Astrocyte (in vitro differentiated cells and primary cell): ENCODE results near the gene MAT2A. TPM values are rescaled to one million over a fixed set of nuclear protein-coding genes. Genes with fewer than 3 reads are reported as not detected.

Experiments
- DNase-seq: peaks from one replicate; pipeline ENCODE4 v3.0.0-alpha.2; 2010; ENCODE audit warnings: low read depth
- FAIRE-seq: peaks from 2 replicates; lab custom pipeline; 2011; peaks lifted over from hg19 to GRCh38; lab: Jason Lieb, UNC
- H2AFZ ChIP-seq: 2 replicates; pipeline ENCODE4 v1.6.0; 2012; ENCODE audit warnings: low read depth, low read length, inconsistent platforms
- H3K27ac ChIP-seq: 2 replicates; pipeline ENCODE4 v1.5.1; 2011; ENCODE audit warnings: low read depth, low read length, inconsistent platforms
- H3K27me3 ChIP-seq: 2 replicates; pipeline ENCODE4 v1.6.0; 2011; ENCODE audit warnings: low read length, inconsistent platforms; ENCODE audit not compliant: insufficient read depth
- H3K36me3 ChIP-seq: 2 replicates; pipeline ENCODE4 v1.5.1; 2011; ENCODE audit warnings: low read length, inconsistent platforms; ENCODE audit not compliant: insufficient read depth
- H3K4me1 ChIP-seq: 2 replicates; pipeline ENCODE4 v1.5.1; 2011; ENCODE audit warnings: low read length, inconsistent platforms; ENCODE audit not compliant: insufficient read depth
- H3K4me2 ChIP-seq: 2 replicates; pipeline ENCODE4 v1.6.0; 2012; ENCODE audit warnings: low read length, inconsistent platforms
- H3K4me3 ChIP-seq: 2 replicates; pipeline ENCODE4 v1.5.1; 2011; ENCODE audit warnings: low read depth, mild to moderate bottlenecking, low read length, inconsistent platforms; ENCODE audit not compliant: insufficient read depth
- H3K79me2 ChIP-seq: 2 replicates; pipeline ENCODE4 v1.6.0; 2012; ENCODE audit warnings: mild to moderate bottlenecking, low read length, inconsistent platforms; ENCODE audit not compliant: insufficient read depth
- H3K9ac ChIP-seq: 2 replicates; pipeline ENCODE4 v1.6.0; 2012; ENCODE audit warnings: mild to moderate bottlenecking, low read length, inconsistent platforms
- H3K9me3 ChIP-seq: 2 replicates; pipeline ENCODE4 v1.5.1; 2012; ENCODE audit warnings: low read depth, mild to moderate bottlenecking, low read length, inconsistent platforms; ENCODE audit not compliant: insufficient read depth
- H4K20me1 ChIP-seq: 2 replicates; pipeline ENCODE4 v1.6.0; 2012; ENCODE audit warnings: low read length, inconsistent platforms; ENCODE audit not compliant: insufficient read depth
- H3K27ac Mint-ChIP-seq: one replicate; pipeline ENCODE4 v1.8.0; 2021; ENCODE audit warnings: mild to moderate bottlenecking, mixed read lengths; ENCODE audit not compliant: unreplicated experiment
- H3K27me3 Mint-ChIP-seq: one replicate; pipeline ENCODE4 v1.8.0; 2021; ENCODE audit warnings: low read depth, mixed read lengths; ENCODE audit not compliant: unreplicated experiment
- H3K36me3 Mint-ChIP-seq: one replicate; pipeline ENCODE4 v1.8.0; 2021; ENCODE audit warnings: low read depth, mixed read lengths; ENCODE audit not compliant: unreplicated experiment
- H3K4me1 Mint-ChIP-seq: one replicate; pipeline ENCODE4 v1.8.0; 2021; ENCODE audit warnings: low read depth, mixed read lengths; ENCODE audit not compliant: unreplicated experiment
- H3K4me3 Mint-ChIP-seq: one replicate; pipeline ENCODE4 v1.8.0; 2021; ENCODE audit warnings: mild to moderate bottlenecking, moderate library complexity, mixed read lengths; ENCODE audit not compliant: unreplicated experiment
- H3K9me3 Mint-ChIP-seq: one replicate; pipeline ENCODE4 v1.8.0; 2021; ENCODE audit warnings: mild to moderate bottlenecking, mixed read lengths; ENCODE audit not compliant: unreplicated experiment
- CTCF ChIP-seq: IDR thresholded peaks from 2 replicates; pipeline ENCODE4 v1.5.1; 2011; ENCODE audit warnings: low read depth, mild to moderate bottlenecking, inconsistent platforms, low read length, moderate library complexity; ENCODE audit not compliant: insufficient read depth
- EZH2 ChIP-seq: IDR thresholded peaks from 2 replicates; pipeline ENCODE4 v1.6.1; 2012; ENCODE audit warnings: mild to moderate bottlenecking, low read length, inconsistent platforms; ENCODE audit not compliant: insufficient read depth
- total RNA-seq: library from RNA; stranded (reverse); gene quantifications from 2 replicates; pipeline ENCODE4 v1.2.1, GENCODE V29; 2021

Gene MAT2A
- total RNA-seq, 1 donor from 2014 or later = 180 TPM

- no peak for FAIRE-seq
- Mint-ChIP-seq H3K9me3 (no peaks in the 10 kb centered on the region), H3K36me3 (no peaks in the 10 kb centered on the region), H3K27ac (no peak overlapping the region), H3K27me3 (peaks cover 14% of the 10 kb centered on the region), H3K4me1 (no peaks in the 10 kb centered on the region), H3K4me3 (no peak overlapping the region)
- no peak overlapping the region for H2AFZ ChIP-seq
- DNase-seq = no peak
- TF ChIP-seq EZH2 = no peak
- no peak for TF ChIP-seq CTCF
- H3K9me3 ChIP-seq = no peaks in the 10 kb centered on the region
- peaks cover 3% of the 10 kb centered on the region for H3K27me3 ChIP-seq
- H3K79me2 ChIP-seq = no peaks in the 10 kb centered on the region
- no peaks in the 10 kb centered on the region for H3K4me1 ChIP-seq
- no peaks in the 10 kb centered on the region for H4K20me1 ChIP-seq
- no peaks in the 10 kb centered on the region for H3K36me3 ChIP-seq
- H3K27ac ChIP-seq = no peak overlapping the region
- H3K4me2 ChIP-seq = no peak overlapping the region
- H3K9ac ChIP-seq = no peak overlapping the region
- no peak overlapping the region for H3K4me3 ChIP-seq
Measured at GRCh38 chr2:85525029-85525428, 13.9 kb upstream of the MAT2A start.

- Histone ChIP-seq H3K36me3 (no peaks in the 10 kb centered on the region), H3K79me2 (no peaks in the 10 kb centered on the region), H4K20me1 (no peaks in the 10 kb centered on the region), H3K27me3 (peaks cover 3% of the 10 kb centered on the region), H3K9me3 (no peaks in the 10 kb centered on the region), H3K9ac (no peak overlapping the region), H3K4me1 (no peaks in the 10 kb centered on the region), H3K27ac (no peak overlapping the region), H2AFZ (no peak overlapping the region), H3K4me2 (no peak overlapping the region), H3K4me3 (no peak overlapping the region)
- Mint-ChIP-seq H3K27ac (no peak overlapping the region), H3K27me3 (peaks cover 14% of the 10 kb centered on the region), H3K4me1 (no peaks in the 10 kb centered on the region), H3K9me3 (no peaks in the 10 kb centered on the region), H3K36me3 (no peaks in the 10 kb centered on the region), H3K4me3 (no peak overlapping the region)
- DNase-seq (no peak), FAIRE-seq (no peak)
- TF ChIP-seq EZH2 = no peak
- no peak for TF ChIP-seq CTCF
Measured at GRCh38 chr2:85525567-85525966, 13.4 kb upstream of the MAT2A start.

GRCh38 chr2:85527787-85528186, 11.2 kb upstream of the MAT2A start:
- Mint-ChIP-seq H3K36me3 (no peaks in the 10 kb centered on the region), H3K9me3 (no peaks in the 10 kb centered on the region), H3K4me3 (no peak overlapping the region), H3K27me3 (peaks cover 14% of the 10 kb centered on the region), H3K4me1 (no peaks in the 10 kb centered on the region), H3K27ac (no peak overlapping the region)
- TF ChIP-seq EZH2 (no peak), CTCF (no peak)
- Histone ChIP-seq H3K4me2 (no peak overlapping the region), H3K27ac (no peak overlapping the region), H2AFZ (no peak overlapping the region), H3K4me3 (no peak overlapping the region), H3K4me1 (no peaks in the 10 kb centered on the region), H3K36me3 (no peaks in the 10 kb centered on the region), H3K27me3 (peaks cover 3% of the 10 kb centered on the region), H3K9me3 (no peaks in the 10 kb centered on the region), H3K79me2 (no peaks in the 10 kb centered on the region), H3K9ac (no peak overlapping the region), H4K20me1 (no peaks in the 10 kb centered on the region)
- DNase-seq (no peak), FAIRE-seq (no peak)
